VCaP (cell line): ENCODE data around the gene PLPPR5.
"Not testable (repeated sequence)": the region's sequence is repeated elsewhere in the genome, so short reads cannot be mapped to it uniquely, and the experiment has no call there.

Experiments used
- H3K27ac ChIP-seq: fragments of 450-650 bp; 2 replicates; pipeline ENCODE4 v1.5.1; 2017
- TF ChIP-seq, protein P1 (sequence below): fragments of 450-650 bp; conservative IDR thresholded peaks from 2 replicates; pipeline ENCODE4 v1.5.1; 2017; ENCODE audit warnings: mild to moderate bottlenecking, moderate library complexity

Gene PLPPR5

DNA sequence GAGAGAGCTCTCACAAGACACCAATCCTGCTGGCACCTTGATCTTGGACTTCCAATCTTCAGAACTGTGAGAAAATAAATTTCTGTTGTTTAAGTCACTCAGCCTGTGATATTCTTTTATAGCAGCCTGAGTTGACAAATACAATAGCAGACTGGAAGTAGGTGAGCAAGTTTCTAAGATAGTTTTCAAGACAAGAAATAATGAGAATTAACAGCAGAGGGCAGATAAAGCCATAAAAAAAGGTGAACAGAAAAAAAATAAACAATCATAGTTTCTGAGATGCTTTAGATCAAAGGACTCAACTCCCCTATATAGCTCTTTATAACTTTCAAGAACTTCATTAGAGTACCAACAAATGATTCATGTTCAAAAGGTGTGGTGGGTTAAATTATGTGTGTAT, 119.8 kb downstream of the PLPPR5 start:
- TF ChIP-seq, protein P1, sequence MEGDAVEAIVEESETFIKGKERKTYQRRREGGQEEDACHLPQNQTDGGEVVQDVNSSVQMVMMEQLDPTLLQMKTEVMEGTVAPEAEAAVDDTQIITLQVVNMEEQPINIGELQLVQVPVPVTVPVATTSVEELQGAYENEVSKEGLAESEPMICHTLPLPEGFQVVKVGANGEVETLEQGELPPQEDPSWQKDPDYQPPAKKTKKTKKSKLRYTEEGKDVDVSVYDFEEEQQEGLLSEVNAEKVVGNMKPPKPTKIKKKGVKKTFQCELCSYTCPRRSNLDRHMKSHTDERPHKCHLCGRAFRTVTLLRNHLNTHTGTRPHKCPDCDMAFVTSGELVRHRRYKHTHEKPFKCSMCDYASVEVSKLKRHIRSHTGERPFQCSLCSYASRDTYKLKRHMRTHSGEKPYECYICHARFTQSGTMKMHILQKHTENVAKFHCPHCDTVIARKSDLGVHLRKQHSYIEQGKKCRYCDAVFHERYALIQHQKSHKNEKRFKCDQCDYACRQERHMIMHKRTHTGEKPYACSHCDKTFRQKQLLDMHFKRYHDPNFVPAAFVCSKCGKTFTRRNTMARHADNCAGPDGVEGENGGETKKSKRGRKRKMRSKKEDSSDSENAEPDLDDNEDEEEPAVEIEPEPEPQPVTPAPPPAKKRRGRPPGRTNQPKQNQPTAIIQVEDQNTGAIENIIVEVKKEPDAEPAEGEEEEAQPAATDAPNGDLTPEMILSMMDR: peak; percentile 20; the same call in 1 of the 2 replicates
- no peak overlapping the region for H3K27ac ChIP-seq

DNA sequence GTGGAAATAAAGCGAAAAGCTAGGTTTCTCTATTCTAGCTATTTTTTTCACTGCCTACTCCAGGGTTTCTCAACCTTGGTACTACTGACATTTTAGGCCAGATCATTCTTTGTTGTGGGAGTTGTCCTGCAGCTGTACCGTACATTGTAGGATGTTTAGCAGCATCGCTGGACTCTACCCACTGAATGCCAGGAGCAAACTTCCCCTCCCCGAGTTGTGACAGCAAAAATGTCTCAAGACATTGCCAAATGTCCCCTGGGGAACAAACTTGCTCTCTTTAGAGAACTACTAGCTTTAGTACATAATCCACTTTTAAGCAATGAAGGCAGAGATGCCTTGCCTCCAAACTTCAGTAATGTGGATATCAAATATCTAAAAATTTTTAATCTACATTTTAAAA, 122.8 kb downstream of the PLPPR5 start:
- TF ChIP-seq, protein P1: no peak
- H3K27ac ChIP-seq: no peak overlapping the region

DNA sequence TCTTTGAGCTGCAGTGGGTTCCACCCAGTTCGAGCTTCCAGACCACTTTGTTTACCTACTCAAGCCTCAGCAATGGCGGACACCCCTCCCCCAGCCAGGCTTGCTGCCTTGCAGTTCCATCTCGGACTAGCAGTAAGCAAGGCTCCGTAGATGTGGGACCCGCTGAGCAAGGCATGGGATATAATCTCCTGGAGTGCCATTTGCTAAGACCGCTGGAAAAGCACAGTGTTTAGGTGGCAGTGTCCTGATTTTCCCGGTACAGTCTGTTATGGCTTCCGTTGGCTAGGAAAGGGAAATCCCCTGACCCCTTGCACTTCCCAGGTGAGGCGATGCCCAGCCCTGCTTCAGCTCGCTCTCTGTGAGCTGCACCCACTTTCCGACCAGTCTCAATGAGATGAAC, 123.4 kb downstream of the PLPPR5 start:
- not testable (repeated sequence) for H3K27ac ChIP-seq

DNA sequence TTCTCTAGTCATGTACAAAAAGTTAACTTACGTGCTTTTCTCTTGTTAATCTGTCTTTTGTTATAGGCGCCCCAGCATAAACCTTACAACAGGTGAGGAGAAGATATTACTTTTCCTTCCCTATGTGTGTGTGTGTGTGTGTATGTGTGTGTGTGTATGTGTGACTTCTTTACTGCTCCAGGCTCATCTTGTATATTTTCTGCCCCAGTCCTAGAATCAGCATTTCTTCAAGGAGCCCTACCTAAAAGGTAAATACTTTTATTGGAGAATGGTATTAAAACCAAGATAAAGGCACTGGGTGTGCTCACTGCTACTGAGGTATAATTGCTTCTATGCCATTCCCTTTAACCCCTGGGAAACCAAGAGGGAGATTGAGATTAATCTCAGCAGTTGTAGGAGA, 129.8 kb downstream of the PLPPR5 start:
- TF ChIP-seq, protein P1: no peak

DNA sequence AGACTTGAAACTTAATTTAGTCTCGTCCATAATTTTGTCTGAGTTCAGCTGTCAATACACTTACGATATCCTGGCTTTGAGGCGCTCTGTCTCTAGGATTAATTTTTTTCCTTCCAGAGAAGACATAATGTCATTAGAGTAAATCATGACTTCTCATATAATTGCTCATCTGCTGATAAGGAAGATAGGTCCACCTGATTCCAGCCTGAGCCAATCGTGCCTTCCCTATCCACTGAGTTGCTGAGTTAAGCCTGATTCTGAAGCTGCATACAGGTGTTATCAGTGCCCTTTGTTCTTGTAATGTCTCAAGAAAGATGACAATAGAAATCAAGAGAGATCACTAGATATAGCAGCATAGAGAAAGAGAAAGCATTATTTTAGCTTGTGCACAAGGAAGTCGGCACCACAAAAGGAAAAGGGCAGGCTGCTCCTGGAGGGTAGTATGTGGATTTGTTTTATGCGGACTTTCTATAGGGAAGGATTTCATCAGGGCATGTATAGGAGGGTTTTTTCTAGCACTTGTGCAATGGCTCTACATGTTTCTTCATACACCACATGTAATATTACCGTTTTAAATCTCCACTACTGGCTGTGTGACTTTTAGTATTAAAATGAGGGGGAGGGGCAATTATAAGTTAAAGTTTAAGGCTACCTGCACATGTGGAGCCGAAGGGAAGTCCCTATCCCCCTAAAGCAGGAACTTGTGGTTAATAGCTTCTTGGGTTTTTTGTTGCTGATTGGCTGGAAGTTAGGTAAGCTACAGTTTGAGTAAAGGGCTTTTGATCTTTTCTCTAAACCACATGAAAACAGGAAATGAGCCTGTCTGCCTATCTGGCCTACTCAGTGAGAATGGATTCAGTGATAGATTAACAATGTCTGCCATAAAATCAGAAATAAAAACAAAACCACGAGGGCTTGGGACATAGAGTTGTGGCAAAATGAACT, 133.4 kb downstream of the PLPPR5 start:
- no peak overlapping the region for H3K27ac ChIP-seq
- TF ChIP-seq, protein P1: no peak

More for the DNA sequence above, 129.8 kb downstream of the PLPPR5 start:
- H3K27ac ChIP-seq: no peak overlapping the region

DNA sequence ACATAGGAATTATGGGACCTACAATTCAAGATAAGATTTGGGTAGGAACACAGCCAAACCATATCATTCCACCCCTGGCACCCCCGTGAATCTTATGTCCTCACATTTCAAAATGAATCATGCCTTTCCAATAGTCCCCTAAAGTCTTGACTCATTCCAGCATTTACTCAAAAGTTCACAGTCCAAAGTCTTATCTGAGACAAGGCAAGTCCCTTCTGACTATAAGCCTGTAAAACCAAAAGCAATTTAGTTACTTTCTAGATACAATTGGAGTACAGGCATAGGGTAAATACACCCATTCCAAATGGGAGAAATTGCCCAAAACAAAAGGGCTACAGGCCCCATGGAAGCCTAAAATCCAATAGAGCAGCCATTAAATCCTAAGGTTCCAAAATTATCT, 138.9 kb downstream of the PLPPR5 start:
- H3K27ac ChIP-seq: no peak overlapping the region
- TF ChIP-seq, protein P1: no peak

DNA sequence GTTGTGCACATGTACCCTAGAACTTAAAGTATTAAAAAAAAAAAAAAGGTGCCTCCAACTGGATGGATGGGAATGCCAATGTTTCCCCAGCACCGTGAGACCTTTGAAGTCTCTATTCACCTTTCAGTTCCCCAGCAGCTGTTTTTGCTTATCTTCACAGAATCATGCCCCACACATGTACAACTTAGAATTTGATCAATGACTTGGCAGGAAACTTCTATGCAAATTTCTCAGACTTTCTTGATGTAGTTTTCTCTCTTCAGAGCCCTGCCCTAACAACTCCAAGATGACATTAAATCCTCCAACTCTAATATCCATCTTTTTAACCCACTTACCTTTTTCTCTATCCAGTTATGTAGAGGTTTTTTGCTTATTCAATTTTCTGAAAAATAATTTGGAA, 144.3 kb downstream of the PLPPR5 start:
- H3K27ac ChIP-seq: no peak overlapping the region
- TF ChIP-seq, protein P1: no peak

DNA sequence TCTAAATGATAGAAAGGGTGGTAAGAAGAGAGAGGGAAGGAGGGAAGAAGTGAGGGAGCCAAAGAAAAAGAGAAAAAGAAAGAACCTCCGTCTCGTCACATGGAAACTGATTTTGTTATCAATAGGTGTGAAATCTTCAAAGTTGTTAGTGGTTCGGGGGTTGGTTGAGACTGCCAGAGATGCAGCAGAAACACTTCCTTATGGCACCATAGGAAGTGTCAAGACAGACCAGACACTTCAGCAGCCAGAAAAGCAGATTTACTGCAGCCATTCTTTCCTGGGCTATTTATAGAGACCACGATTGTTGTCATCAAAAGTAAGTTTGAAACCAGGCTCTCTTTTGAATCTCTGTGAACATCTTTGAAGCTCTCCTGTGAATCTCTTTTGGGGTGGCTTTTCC, 150.5 kb downstream of the PLPPR5 start:
- TF ChIP-seq, protein P1: no peak
- H3K27ac ChIP-seq: no peak overlapping the region
